K562 (cell line): ENCODE data around the gene GFM1. TPM values are rescaled to one million over a fixed set of nuclear protein-coding genes. Genes with fewer than 3 reads are reported as not detected.

ENCODE experiments used
- ATAC-seq: fragments of 200-7000 bp; cut with Tn5 transposase; 3 replicates; pipeline ENCODE4 v1.9.1; 2020; ENCODE audit warnings: moderate library complexity
- BruUV-seq: library from RNA; stranded (reverse); fragments of 400-500 nt; replicated peaks from 2 replicates; lab custom pipeline; 2021; lab: Mats Ljungman, UMichigan
- CTCF ChIA-PET: fragments of 300-600 bp; formaldehyde crosslinking; extraction: SDS; loops from one replicate; lab custom pipeline; 2021; ENCODE audit warnings: low intra/inter-chr PET ratio; lab: Yijun Ruan, JAX
- POLR2A ChIA-PET: fragments of 300-600, 350-650 bp; sonication (Branson Sonifier 250); formaldehyde crosslinking; extraction: SDS; loops from one replicate; lab custom pipeline; 2021; ENCODE audit warnings: antibody characterized with exemption, inconsistent platforms; lab: Yijun Ruan, JAX
- DNase-seq, 4 experiments: peaks; one replicate each; pipeline versions ENCODE4 v3.0.0 to v3.0.0-alpha.2; 2011 to 2018; ENCODE audit warnings: low spot score in 3 of 4, mixed read lengths in 3 of 4; ENCODE audit errors: extremely low read depth in 1 of 4
- FAIRE-seq: peaks from 2 replicates; lab custom pipeline; 2011; peaks lifted over from hg19 to GRCh38; lab: Jason Lieb, UNC
- H2AFZ ChIP-seq: 2 replicates; pipeline ENCODE4 v1.6.0; 2011; ENCODE audit warnings: low read depth, low read length, control low read depth, inconsistent platforms
- H3K27ac ChIP-seq: fragments of 200-600 bp; 3 replicates; pipeline ENCODE4 v1.8.0; 2011; ENCODE audit warnings: low read depth, mild to moderate bottlenecking, control low read depth, inconsistent platforms, low read length, moderate library complexity, mixed read lengths; ENCODE audit errors: extremely low read depth
- H3K27me3 ChIP-seq, 2 experiments: fragments of 300-600 bp in 1 of 2; 2 replicates in 1 of 2; 3 replicates in 1 of 2; pipeline versions ENCODE4 v1.6.0 to v1.8.0; 2011; ENCODE audit warnings: inconsistent platforms in 2 of 2, low read length in 2 of 2, mild to moderate bottlenecking in 1 of 2, mixed read lengths in 1 of 2, moderate library complexity in 1 of 2; ENCODE audit not compliant: control insufficient read depth in 2 of 2, insufficient read depth in 2 of 2
- H3K36me3 ChIP-seq: fragments of 300-600 bp; 3 replicates; pipeline ENCODE4 v1.8.0; 2011; ENCODE audit warnings: mild to moderate bottlenecking, low read length, inconsistent platforms; ENCODE audit not compliant: control insufficient read depth, insufficient read depth
- H3K4me1 ChIP-seq, 2 experiments: fragments of 200-600 bp in 1 of 2; replicated peaks in 1 of 2; 2 replicates in 1 of 2; 3 replicates in 1 of 2; pipeline versions ENCODE4 v1.5.1 to v1.8.0; 2011; ENCODE audit warnings: inconsistent platforms in 2 of 2, low read length in 2 of 2, mild to moderate bottlenecking in 1 of 2, mixed read lengths in 1 of 2, moderate library complexity in 1 of 2; ENCODE audit not compliant: control insufficient read depth in 2 of 2, insufficient read depth in 2 of 2
- H3K4me2 ChIP-seq: 2 replicates; pipeline ENCODE4 v1.6.1; 2011; ENCODE audit warnings: low read length, control low read depth, inconsistent platforms, mixed read lengths; ENCODE audit not compliant: insufficient read depth
- H3K4me3 ChIP-seq: fragments of 200-600 bp; sonication (generic), shearing (Covaris generic); 2 replicates; pipeline ENCODE4 v1.5.1; 2016; ENCODE audit warnings: control low read depth, inconsistent platforms
- H3K79me2 ChIP-seq: fragments of 200-600 bp; 3 replicates; pipeline ENCODE4 v1.8.0; 2011; ENCODE audit warnings: low read length, inconsistent platforms; ENCODE audit not compliant: control insufficient read depth, insufficient read depth
- H3K9ac ChIP-seq, 2 experiments: 2 replicates each; pipeline versions ENCODE4 v1.6.0 to v1.6.1; 2011; ENCODE audit warnings: low read depth in 2 of 2, low read length in 2 of 2, control low read depth in 1 of 2, inconsistent platforms in 1 of 2, mild to moderate bottlenecking in 1 of 2, mixed read lengths in 1 of 2; ENCODE audit not compliant: insufficient read depth in 1 of 2
- H3K9me1 ChIP-seq: one replicate; pipeline ENCODE4 v1.6.0; 2011; ENCODE audit warnings: inconsistent platforms, mild to moderate bottlenecking, low read length, moderate library complexity; ENCODE audit not compliant: control insufficient read depth, insufficient read depth
- H3K9me3 ChIP-seq: replicated peaks from 2 replicates; pipeline ENCODE4 v1.5.1; 2011; ENCODE audit warnings: low read depth, low read length, inconsistent platforms; ENCODE audit not compliant: control insufficient read depth, insufficient read depth
- H4K20me1 ChIP-seq: replicated peaks from 2 replicates; pipeline ENCODE4 v1.6.1; 2011; ENCODE audit warnings: low read length, inconsistent platforms, mixed read lengths; ENCODE audit not compliant: control insufficient read depth, insufficient read depth
- COPS2 ChIP-seq: fragments of 450-650 bp; conservative IDR thresholded peaks from 2 replicates; pipeline ENCODE4 v1.6.1; 2016; ENCODE audit warnings: mild to moderate bottlenecking, moderate library complexity
- EGR1 ChIP-seq: fragments of 450-650 bp; conservative IDR thresholded peaks from 2 replicates; pipeline ENCODE4 v1.6.1; 2017; ENCODE audit warnings: mild to moderate bottlenecking
- ETV5 ChIP-seq: sonication (generic); formaldehyde crosslinking; IDR thresholded peaks from 2 replicates; pipeline ENCODE4 v1.4.0; 2020; ENCODE audit warnings: low read depth, mild to moderate bottlenecking, missing genetic modification reagents
- IFI16 ChIP-seq: fragments of 250-450 bp; sonication (Bioruptor Pico); IDR thresholded peaks from 2 replicates; pipeline ENCODE4 v2.1.2; 2022; ENCODE audit warnings: mild to moderate bottlenecking, inconsistent platforms
- MXI1 ChIP-seq: IDR thresholded peaks from 2 replicates; pipeline ENCODE4 v1.6.1; 2011; ENCODE audit warnings: low read depth, mild to moderate bottlenecking, improper control_type of control experiment, low read length
- SUPT5H ChIP-seq: fragments of 450-650 bp; IDR thresholded peaks from 2 replicates; pipeline ENCODE4 v1.6.1; 2016
- ZNF696 ChIP-seq: fragments of 250-450 bp; sonication (Bioruptor Pico); conservative IDR thresholded peaks from 2 replicates; pipeline ENCODE4 v1.4.0; 2020; ENCODE audit warnings: mild to moderate bottlenecking, moderate library complexity
- WGBS: fragments of 100-300 bp; shearing (Covaris generic); methylation state at CpG from one replicate; pipeline ENCODE4 v1.1.6; 2016; ENCODE audit warnings: low coverage, mixed read lengths; ENCODE audit not compliant: insufficient coverage; ENCODE audit errors: missing lambda C conversion rate; 5-methylcytosine and 5-hydroxymethylcytosine counted together
- in situ Hi-C: fragments of 300-500 bp; cut with MboI; formaldehyde crosslinking; loops from 4 replicates; pipeline ENCODE4 v1.15.0; 2018; ENCODE audit warnings: inconsistent platforms, mixed read lengths
- intact Hi-C: fragments of 100-400 bp; cut with micrococcal nuclease; formaldehyde crosslinking; loops from 2 replicates; pipeline ENCODE4 v1.14.2; 2022
- polyA plus RNA-seq, 8 experiments: library from polyadenylated mRNA; depleted of rRNA in 4 of 8; stranded (reverse) in 5 of 8; unstranded in 3 of 8; fragments of >200 nt; fragmentation: Nextera tagmentation in 2 of 8; fragmentation: Illumina TruSeq in 1 of 8; extraction: Ambion mirVana in 2 of 8; extraction: Trizol in 1 of 8; gene quantifications; 2 replicates each; pipeline versions ENCODE4 v1.2.1 to v1.2.3, GENCODE V29; 2011 to 2014; ENCODE audit warnings: inconsistent platforms in 1 of 8, missing spikeins in 1 of 8
- total RNA-seq, 7 experiments: library from RNA; depleted of rRNA in 6 of 7; stranded (reverse); fragments of >200 nt in 6 of 7; fragmentation: Illumina TruSeq in 2 of 7; extraction: Trizol in 2 of 7; gene quantifications; 2 replicates each; pipeline versions ENCODE4 v1.2.1 to v1.2.3, GENCODE V29; 2011 to 2021; ENCODE audit warnings: low replicate concordance in 1 of 7
- TF ChIP-seq, protein P1 (sequence below): fragments of 200-400 bp; formaldehyde crosslinking; IDR thresholded peaks from 2 replicates; pipeline ENCODE4 v1.6.1; 2017; ENCODE audit warnings: mild to moderate bottlenecking, low read depth, low read length, moderate library complexity

Gene GFM1
- total and polyA plus RNA-seq, 9 of the 15 experiments (the other 6 are each of a cell fraction or from before 2014, with no cell fraction given), result 38.9 to 86.7 (median 64.8) TPM

GRCh38 chr3:158663246-158663645, 18.9 kb downstream of the GFM1 start:
- Histone ChIP-seq H3K79me2 (0 out of 3 replicates have a peak, but pooled peaks cover 2% of the 10 kb centered on the region), H4K20me1 (no peaks in the 10 kb centered on the region), H3K9me1 (no peaks in the 10 kb centered on the region), H3K36me3 (peaks cover 98% of the 10 kb centered on the region), H3K27ac (no peak overlapping the region), H3K9ac (no peak overlapping the region), H3K4me3 (no peak overlapping the region), H3K4me1 (no peaks in the 10 kb centered on the region), H3K27me3 (no peaks in the 10 kb centered on the region), H3K9me3 (no peaks in the 10 kb centered on the region), H2AFZ (no peak overlapping the region), H3K4me2 (no peak overlapping the region)
- ATAC-seq (no peak), DNase-seq (no peak), FAIRE-seq (no peak)
- intact Hi-C loops (no loop called here), in situ Hi-C loops (loop anchor here (5.0 kb wide), 1 partner anchor 129 kb away; no protein-coding TSS in a partner anchor)
- no TSS peak for BruUV-seq
- ChIA-PET POLR2A (interaction anchor here (1.6 kb wide), 1 partner anchor 16 kb away, joined by 3 read pairs; no protein-coding TSS in a partner anchor), CTCF (no interaction called here)
- 94% methylated on average over 1 of the region's 1 CpG for WGBS
- TF ChIP-seq SUPT5H (no peak), COPS2 (no peak), ZNF696 (CRISPR knock-in tag) (no peak), EGR1 (no peak), ETV5 (no peak), MXI1 (no peak), IFI16 (CRISPR knock-in tag) (no peak)
- TF ChIP-seq, protein P1, sequence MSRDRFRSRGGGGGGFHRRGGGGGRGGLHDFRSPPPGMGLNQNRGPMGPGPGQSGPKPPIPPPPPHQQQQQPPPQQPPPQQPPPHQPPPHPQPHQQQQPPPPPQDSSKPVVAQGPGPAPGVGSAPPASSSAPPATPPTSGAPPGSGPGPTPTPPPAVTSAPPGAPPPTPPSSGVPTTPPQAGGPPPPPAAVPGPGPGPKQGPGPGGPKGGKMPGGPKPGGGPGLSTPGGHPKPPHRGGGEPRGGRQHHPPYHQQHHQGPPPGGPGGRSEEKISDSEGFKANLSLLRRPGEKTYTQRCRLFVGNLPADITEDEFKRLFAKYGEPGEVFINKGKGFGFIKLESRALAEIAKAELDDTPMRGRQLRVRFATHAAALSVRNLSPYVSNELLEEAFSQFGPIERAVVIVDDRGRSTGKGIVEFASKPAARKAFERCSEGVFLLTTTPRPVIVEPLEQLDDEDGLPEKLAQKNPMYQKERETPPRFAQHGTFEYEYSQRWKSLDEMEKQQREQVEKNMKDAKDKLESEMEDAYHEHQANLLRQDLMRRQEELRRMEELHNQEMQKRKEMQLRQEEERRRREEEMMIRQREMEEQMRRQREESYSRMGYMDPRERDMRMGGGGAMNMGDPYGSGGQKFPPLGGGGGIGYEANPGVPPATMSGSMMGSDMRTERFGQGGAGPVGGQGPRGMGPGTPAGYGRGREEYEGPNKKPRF, result no peak
